Panc1 (cell line): ENCODE data around the gene BBX. TPM values are rescaled to one million over a fixed set of nuclear protein-coding genes. Genes with fewer than 3 reads are reported as not detected.

Experiments used
- ATAC-seq: fragments of 200-7000 bp; cut with Tn5 transposase; 2 replicates; pipeline ENCODE4 v1.9.1; 2020; ENCODE audit warnings: mild to moderate bottlenecking, moderate library complexity
- BruUV-seq: library from RNA; stranded (reverse); fragments of 400-500 nt; replicated peaks from 2 replicates; lab custom pipeline; 2021; lab: Mats Ljungman, UMichigan
- CTCF ChIA-PET: fragments of 300-600 bp; sonication (Branson Sonifier 250); formaldehyde crosslinking; loops from one replicate; lab custom pipeline; 2022; ENCODE audit warnings: antibody characterized with exemption; lab: Charles Lee
- POLR2A ChIA-PET: fragments of 300-600 bp; sonication (Branson Sonifier 250); formaldehyde crosslinking; loops from one replicate; lab custom pipeline; 2022; ENCODE audit warnings: antibody characterized with exemption; lab: Charles Lee
- DNase-seq: peaks from one replicate; pipeline ENCODE4 v3.0.0-alpha.2; 2010; ENCODE audit warnings: low read depth, low spot score
- H3K27ac ChIP-seq: 2 replicates; pipeline ENCODE4 v1.5.1; 2011; ENCODE audit warnings: mild to moderate bottlenecking, low read length, inconsistent platforms
- H3K27me3 ChIP-seq: fragments of 200-500 bp; sonication (Bioruptor generic); 2 replicates; pipeline ENCODE4 v1.6.0; 2014; ENCODE audit warnings: low read length, inconsistent platforms; ENCODE audit not compliant: control insufficient read depth, insufficient read depth
- H3K36me3 ChIP-seq: fragments of 200-500 bp; sonication (Bioruptor generic); 2 replicates; pipeline ENCODE4 v1.5.1; 2014; ENCODE audit warnings: inconsistent platforms, mild to moderate bottlenecking, low read length, moderate library complexity; ENCODE audit not compliant: control insufficient read depth, insufficient read depth
- H3K4me1 ChIP-seq: 2 replicates; pipeline ENCODE4 v1.5.1; 2011; ENCODE audit warnings: inconsistent platforms, mild to moderate bottlenecking, low read length, moderate library complexity; ENCODE audit not compliant: control insufficient read depth, insufficient read depth
- H3K4me3 ChIP-seq, 2 experiments: 2 replicates each; pipeline ENCODE4 v1.5.1; 2011 to 2012; ENCODE audit warnings: low read depth in 2 of 2, low read length in 2 of 2, mild to moderate bottlenecking in 2 of 2, inconsistent platforms in 1 of 2, moderate library complexity in 1 of 2
- H3K9me3 ChIP-seq: fragments of 200-500 bp; sonication (Bioruptor generic); 2 replicates; pipeline ENCODE4 v1.5.1; 2014; ENCODE audit warnings: low read depth, mild to moderate bottlenecking, inconsistent platforms, low read length, moderate library complexity; ENCODE audit not compliant: control insufficient read depth, insufficient read depth
- POLR2AphosphoS5 ChIP-seq: IDR thresholded peaks from 2 replicates; pipeline ENCODE4 v1.6.1; 2012; ENCODE audit warnings: mild to moderate bottlenecking, low read depth, low read length, moderate library complexity
- SIN3A ChIP-seq: IDR thresholded peaks from 2 replicates; pipeline ENCODE4 v1.6.1; 2012; ENCODE audit warnings: low read depth, mild to moderate bottlenecking, low read length, moderate library complexity, borderline replicate concordance; ENCODE audit not compliant: insufficient read depth
- TCF7L2 ChIP-seq: IDR thresholded peaks from 2 replicates; pipeline ENCODE4 v1.6.1; 2011; ENCODE audit warnings: mild to moderate bottlenecking, low read depth, low read length, inconsistent platforms
- in situ Hi-C: cut with HindIII; loops from 2 replicates; pipeline ENCODE4 v1.10.0; 2016; ENCODE audit warnings: low sequenced_read_pairs, low pct_unique_long_range_greater_than_20kb
- intact Hi-C: fragments of 100-400 bp; cut with micrococcal nuclease; formaldehyde crosslinking; loops from one replicate; pipeline ENCODE4 v1.10.0; 2022; ENCODE audit not compliant: unreplicated experiment
- total RNA-seq: library from RNA; stranded (reverse); gene quantifications from one replicate; pipeline ENCODE4 v1.2.1, GENCODE V29; 2021; ENCODE audit not compliant: unreplicated experiment
- TF ChIP-seq, protein P1 (sequence below): fragments of 450-650 bp; IDR thresholded peaks from 2 replicates; pipeline ENCODE4 v1.5.1; 2017; ENCODE audit warnings: mild to moderate bottlenecking
- TF ChIP-seq, protein P2 (sequence below), 2 experiments: IDR thresholded peaks; 2 replicates each; pipeline ENCODE4 v1.6.1; 2011 to 2012; ENCODE audit warnings: low read depth in 2 of 2, control low read depth in 1 of 2, low read length in 1 of 2, mild to moderate bottlenecking in 1 of 2, moderate library complexity in 1 of 2; ENCODE audit not compliant: insufficient read depth in 1 of 2

BBX gene
- total RNA-seq, 1 experiment from 2014 or later, result 28.5 TPM

DNA sequence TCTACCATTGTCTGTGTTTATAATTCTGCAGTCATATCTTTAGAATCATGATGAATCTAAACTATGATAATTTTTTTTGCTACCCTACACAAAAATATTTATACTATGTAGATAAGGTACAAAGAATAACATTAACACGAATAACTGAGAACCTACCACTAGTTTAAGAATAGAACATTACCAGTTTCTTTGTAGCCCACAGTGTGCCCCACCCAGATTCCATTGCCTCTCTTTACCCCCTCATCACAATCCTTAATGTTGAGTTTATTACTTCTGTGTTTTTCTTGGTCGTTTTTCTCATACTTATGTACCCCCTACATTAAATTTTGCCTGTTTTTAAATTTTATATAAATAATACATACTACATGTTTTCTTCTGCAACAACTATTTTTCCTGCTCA, 140.5 kb downstream of the BBX start:
- intact Hi-C loops (loop anchor here (10.0 kb wide), 1 partner anchor 428 kb away; no protein-coding TSS in a partner anchor), in situ Hi-C loops (no loop called here)
- TF ChIP-seq, protein P1, sequence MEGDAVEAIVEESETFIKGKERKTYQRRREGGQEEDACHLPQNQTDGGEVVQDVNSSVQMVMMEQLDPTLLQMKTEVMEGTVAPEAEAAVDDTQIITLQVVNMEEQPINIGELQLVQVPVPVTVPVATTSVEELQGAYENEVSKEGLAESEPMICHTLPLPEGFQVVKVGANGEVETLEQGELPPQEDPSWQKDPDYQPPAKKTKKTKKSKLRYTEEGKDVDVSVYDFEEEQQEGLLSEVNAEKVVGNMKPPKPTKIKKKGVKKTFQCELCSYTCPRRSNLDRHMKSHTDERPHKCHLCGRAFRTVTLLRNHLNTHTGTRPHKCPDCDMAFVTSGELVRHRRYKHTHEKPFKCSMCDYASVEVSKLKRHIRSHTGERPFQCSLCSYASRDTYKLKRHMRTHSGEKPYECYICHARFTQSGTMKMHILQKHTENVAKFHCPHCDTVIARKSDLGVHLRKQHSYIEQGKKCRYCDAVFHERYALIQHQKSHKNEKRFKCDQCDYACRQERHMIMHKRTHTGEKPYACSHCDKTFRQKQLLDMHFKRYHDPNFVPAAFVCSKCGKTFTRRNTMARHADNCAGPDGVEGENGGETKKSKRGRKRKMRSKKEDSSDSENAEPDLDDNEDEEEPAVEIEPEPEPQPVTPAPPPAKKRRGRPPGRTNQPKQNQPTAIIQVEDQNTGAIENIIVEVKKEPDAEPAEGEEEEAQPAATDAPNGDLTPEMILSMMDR, result no peak
- TF ChIP-seq, protein P2, sequence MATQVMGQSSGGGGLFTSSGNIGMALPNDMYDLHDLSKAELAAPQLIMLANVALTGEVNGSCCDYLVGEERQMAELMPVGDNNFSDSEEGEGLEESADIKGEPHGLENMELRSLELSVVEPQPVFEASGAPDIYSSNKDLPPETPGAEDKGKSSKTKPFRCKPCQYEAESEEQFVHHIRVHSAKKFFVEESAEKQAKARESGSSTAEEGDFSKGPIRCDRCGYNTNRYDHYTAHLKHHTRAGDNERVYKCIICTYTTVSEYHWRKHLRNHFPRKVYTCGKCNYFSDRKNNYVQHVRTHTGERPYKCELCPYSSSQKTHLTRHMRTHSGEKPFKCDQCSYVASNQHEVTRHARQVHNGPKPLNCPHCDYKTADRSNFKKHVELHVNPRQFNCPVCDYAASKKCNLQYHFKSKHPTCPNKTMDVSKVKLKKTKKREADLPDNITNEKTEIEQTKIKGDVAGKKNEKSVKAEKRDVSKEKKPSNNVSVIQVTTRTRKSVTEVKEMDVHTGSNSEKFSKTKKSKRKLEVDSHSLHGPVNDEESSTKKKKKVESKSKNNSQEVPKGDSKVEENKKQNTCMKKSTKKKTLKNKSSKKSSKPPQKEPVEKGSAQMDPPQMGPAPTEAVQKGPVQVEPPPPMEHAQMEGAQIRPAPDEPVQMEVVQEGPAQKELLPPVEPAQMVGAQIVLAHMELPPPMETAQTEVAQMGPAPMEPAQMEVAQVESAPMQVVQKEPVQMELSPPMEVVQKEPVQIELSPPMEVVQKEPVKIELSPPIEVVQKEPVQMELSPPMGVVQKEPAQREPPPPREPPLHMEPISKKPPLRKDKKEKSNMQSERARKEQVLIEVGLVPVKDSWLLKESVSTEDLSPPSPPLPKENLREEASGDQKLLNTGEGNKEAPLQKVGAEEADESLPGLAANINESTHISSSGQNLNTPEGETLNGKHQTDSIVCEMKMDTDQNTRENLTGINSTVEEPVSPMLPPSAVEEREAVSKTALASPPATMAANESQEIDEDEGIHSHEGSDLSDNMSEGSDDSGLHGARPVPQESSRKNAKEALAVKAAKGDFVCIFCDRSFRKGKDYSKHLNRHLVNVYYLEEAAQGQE (IDR thresholded peaks at IDR 0.05; ENCODE audit: insufficient read depth in 1 of 2, low read depth in 2 of 2, low read length in 1 of 2), result no peak
- TF ChIP-seq TCF7L2 (no peak), POLR2AphosphoS5 (no peak), SIN3A (no peak)
- DNase-seq (no peak), ATAC-seq (no peak)
- no peaks in the 10 kb centered on the region for H3K4me1 ChIP-seq
- H3K9me3 ChIP-seq, result no peaks in the 10 kb centered on the region
- no TSS peak for BruUV-seq
- POLR2A ChIA-PET, result no interaction called here
- CTCF ChIA-PET, result interaction anchor here (0.7 kb wide), 1 partner anchor 121 kb away, joined by 3 read pairs; no protein-coding TSS in a partner anchor
- H3K27me3 ChIP-seq, result no peaks in the 10 kb centered on the region
- H3K27ac ChIP-seq, result no peak overlapping the region
- no peaks in the 10 kb centered on the region for H3K36me3 ChIP-seq
- no peak overlapping the region for H3K4me3 ChIP-seq

DNA sequence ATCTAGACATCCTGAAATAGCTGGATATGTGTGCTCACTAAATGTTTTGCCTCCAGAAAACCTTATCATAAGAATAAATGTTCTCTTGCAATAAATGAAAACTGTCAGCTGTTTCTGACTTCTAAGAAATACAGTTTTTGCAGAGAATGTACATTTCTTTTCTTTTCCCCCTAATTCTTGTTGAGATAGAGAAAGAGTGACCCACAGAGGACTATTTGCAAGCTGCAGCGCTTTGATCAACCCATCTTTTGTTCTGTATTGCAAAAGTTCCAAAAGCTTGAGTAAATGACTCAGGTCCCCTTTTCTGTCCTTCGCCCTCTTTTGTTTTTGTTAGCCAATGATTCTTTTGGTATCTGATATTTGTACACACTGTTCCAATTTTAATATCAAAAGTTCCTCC, 141.9 kb downstream of the BBX start:
- Histone ChIP-seq H3K4me1 (no peaks in the 10 kb centered on the region), H3K9me3 (no peaks in the 10 kb centered on the region), H3K36me3 (no peaks in the 10 kb centered on the region), H3K27ac (no peak overlapping the region), H3K27me3 (no peaks in the 10 kb centered on the region), H3K4me3 (no peak overlapping the region)
- no TSS peak for BruUV-seq
- ChIA-PET CTCF (interaction anchor here (0.9 kb wide), 1 partner anchor 9 kb away, joined by 3 read pairs; no protein-coding TSS in a partner anchor), POLR2A (no interaction called here)
- TF ChIP-seq, protein P2 (IDR thresholded peaks at IDR 0.05; ENCODE audit: insufficient read depth in 1 of 2, low read depth in 2 of 2, low read length in 1 of 2), result no peak
- TF ChIP-seq TCF7L2 (no peak), POLR2AphosphoS5 (no peak)
- TF ChIP-seq, protein P1, result peak; percentile 18; the same call in 1 of the 2 replicates
- ATAC-seq (no peak), DNase-seq (no peak)
- intact Hi-C loops, result loop anchor here (10.0 kb wide), 1 partner anchor 430 kb away; no protein-coding TSS in a partner anchor
- in situ Hi-C loops, result no loop called here
